ENCODE data around the gene CRAT. TPM values are rescaled to one million over a fixed set of nuclear protein-coding genes. Genes with fewer than 3 reads are reported as not detected.

Gene CRAT
- polyA plus RNA-seq, 1 donor (not counting 4 experiments of a cell fraction or from before 2014, with no cell fraction given), result 6.5 TPM

- Histone ChIP-seq H3K27me3 (ENCODE audit: control insufficient read depth, extremely low read depth, insufficient read depth, low read length) (no peaks in the 10 kb centered on the region), H3K4me3 (ENCODE audit: control insufficient read depth in 2 of 3, extremely low read depth in 1 of 3, insufficient read depth in 2 of 3, low read depth in 1 of 3, low read length in 3 of 3) (no peak overlapping the region), H3K9me3 (ENCODE audit: control insufficient read depth, low read depth, low read length) (no peaks in the 10 kb centered on the region), H3K9me1 (ENCODE audit: control insufficient read depth, extremely low read depth, insufficient read depth, low read length) (no peaks in the 10 kb centered on the region), H3K79me2 (ENCODE audit: control insufficient read depth, insufficient read depth, low read length) (no peaks in the 10 kb centered on the region), H3K9ac (ENCODE audit: control insufficient read depth, extremely low read depth, insufficient read depth, low read length) (no peak overlapping the region), H3K36me3 (ENCODE audit: control insufficient read depth in 2 of 2, extremely low read depth in 1 of 2, insufficient read depth in 2 of 2, low read length in 2 of 2) (peaks cover 17 to 21% of the 10 kb centered on the region in 2 experiments), H3K4me2 (ENCODE audit: control insufficient read depth, extremely low read depth, insufficient read depth, low read depth, low read length) (no peak overlapping the region), H4K20me1 (ENCODE audit: control insufficient read depth, extremely low read depth, insufficient read depth, low read length) (no peaks in the 10 kb centered on the region), H2AFZ (ENCODE audit: control insufficient read depth, low read length) (no peak overlapping the region), H3K4me1 (ENCODE audit: control insufficient read depth, extremely low read depth, insufficient read depth, low read length) (peaks cover 3% of the 10 kb centered on the region), H3K27ac (ENCODE audit: control insufficient read depth, insufficient read depth, low read length) (no peak overlapping the region)
- no peak for FAIRE-seq
- DNase-seq (ENCODE audit: low read depth, low spot score), result no peak
- dilution Hi-C loops (cut with MboI; ENCODE audit: extremely low pct_ligation_motif_present, low sequenced_read_pairs), result no loop called here
- no peak for TF ChIP-seq EZH2 (IDR thresholded peaks at IDR 0.05; ENCODE audit: low read length)
- TF ChIP-seq CTCF (optimal IDR thresholded peaks at IDR 0.05 in 1 of 3, IDR thresholded peaks at IDR 0.05 in 1 of 3, conservative IDR thresholded peaks at IDR 0.05 in 1 of 3; ENCODE audit: extremely low read depth in 1 of 3, insufficient read depth in 2 of 3, low read length in 3 of 3), result no peak
Measured at GRCh38 chr9:129052592-129052991, 58.0 kb downstream of the CRAT start.

Other genes with a start within 250 kb of the CRAT start
- gene KYAT1, start 228.8 kb downstream of the CRAT start, polyA plus RNA-seq, result 10.9 to 13.9 TPM (median 13.9 TPM) in 3 replicates
- 88.3 to 127 TPM (median 109 TPM) in 3 replicates for gene LRRC8A, start 228.7 kb downstream of the CRAT start, polyA plus RNA-seq
- gene PHYHD1, start 189.8 kb downstream of the CRAT start, polyA plus RNA-seq, result 4.6 to 5.2 TPM (median 4.7 TPM) in 3 replicates
- 21.8 to 33.5 TPM (median 27.1 TPM) in 3 replicates for gene DOLK, start 163.2 kb downstream of the CRAT start, polyA plus RNA-seq
- 25.6 to 56.3 TPM (median 31.1 TPM) in 3 replicates for gene NUP188, start 163.1 kb downstream of the CRAT start, polyA plus RNA-seq
- gene SH3GLB2, start 82.5 kb downstream of the CRAT start, polyA plus RNA-seq, result 37.1 to 75.7 TPM (median 41.2 TPM) in 3 replicates
- 8.5 to 15.0 TPM (median 9.5 TPM) in 3 replicates for gene MIGA2, start 74.2 kb downstream of the CRAT start, polyA plus RNA-seq
- gene DOLPP1, start 29.7 kb downstream of the CRAT start, polyA plus RNA-seq, result 14.2 to 17.7 TPM (median 16.7 TPM) in 3 replicates
- gene PTPA, start 622 bp upstream of the CRAT start, polyA plus RNA-seq, result 86.8 to 127 TPM (median 98.0 TPM) in 3 replicates
- gene IER5L, start 67.5 kb upstream of the CRAT start, polyA plus RNA-seq, result 2.1 to 3.6 TPM (median 2.8 TPM) in 3 replicates

Data from keratinocyte (primary cell).